Heart left ventricle (tissue), 16 donors: ENCODE results near the gene IL1RAP. TPM values are rescaled to one million over a fixed set of nuclear protein-coding genes. Genes with fewer than 3 reads are reported as not detected.
"Not testable (repeated sequence)": the region's sequence is repeated elsewhere in the genome, so short reads cannot be mapped to it uniquely, and the experiment has no call there.

Experiments
- ATAC-seq, 4 donors: fragments of 200-7000 bp; cut with Tn5 transposase; one replicate each; pipeline ENCODE4 v1.9.1; 2020 to 2022; ENCODE audit warnings: moderate library complexity in 4 of 4, mild to moderate bottlenecking in 3 of 4, moderate number of reproducible peaks in 1 of 4
- DNase-seq, 5 donors: peaks; one replicate each; pipeline ENCODE4 v3.0.0-alpha.2; 2020
- H3K27ac ChIP-seq, 12 donors: fragments of 200-600 bp; sonication (generic) in 4 of 12; one replicate each; pipeline versions ENCODE4 v1.5.0 to v1.8.0; 2016 to 2022; ENCODE audit warnings: mild to moderate bottlenecking in 2 of 12
- H3K27me3 ChIP-seq, 9 donors: fragments of 200-600 bp; sonication (generic) in 2 of 9; one replicate each; pipeline versions ENCODE4 v1.5.1 to v1.8.0; 2016 to 2022; ENCODE audit warnings: mild to moderate bottlenecking in 3 of 9
- H3K36me3 ChIP-seq, 9 donors: fragments of 200-600 bp; sonication (generic) in 2 of 9; one replicate each; pipeline versions ENCODE4 v1.5.0 to v1.8.0; 2018 to 2022; ENCODE audit warnings: mild to moderate bottlenecking in 2 of 9
- H3K4me1 ChIP-seq, 12 donors: fragments of 200-600 bp; sonication (generic) in 4 of 12; one replicate each; pipeline versions ENCODE4 v1.5.0 to v1.8.0; 2016 to 2022; ENCODE audit warnings: mild to moderate bottlenecking in 3 of 12
- H3K4me3 ChIP-seq, 12 donors: fragments of 200-600 bp; sonication (generic) in 4 of 12; one replicate each; pipeline versions ENCODE4 v1.5.0 to v1.8.0; 2017 to 2022; ENCODE audit warnings: mild to moderate bottlenecking in 9 of 12, moderate library complexity in 4 of 12
- H3K9me3 ChIP-seq, 12 donors: fragments of 200-600 bp; sonication (generic) in 4 of 12; one replicate each; pipeline versions ENCODE4 v1.5.0 to v1.8.0; 2016 to 2022; ENCODE audit warnings: mild to moderate bottlenecking in 1 of 12
- CTCF ChIP-seq, 12 donors: fragments of 200-600 bp; sonication (generic) in 4 of 12; IDR thresholded peaks; one replicate each; pipeline versions ENCODE4 v1.5.0 to v1.8.0; 2018 to 2022; ENCODE audit warnings: antibody characterized with exemption in 12 of 12, mild to moderate bottlenecking in 5 of 12
- POLR2A ChIP-seq, 2 donors: fragments of 450-650 bp; IDR thresholded peaks; one replicate each; pipeline ENCODE4 v1.6.1; 2017; ENCODE audit warnings: antibody characterized with exemption in 2 of 2, mild to moderate bottlenecking in 2 of 2, moderate library complexity in 2 of 2
- WGBS, 4 donors: extraction: QIAGEN DNeasy Blood & Tissue Kit in 2 of 4; methylation state at CpG; one replicate each; pipeline versions ENCODE4 v1.1.5 to v1.1.7; 2013 to 2018; 5-methylcytosine and 5-hydroxymethylcytosine counted together
- intact Hi-C, 10 donors: fragments of 100-400 bp; cut with DNase I; formaldehyde crosslinking; loops; one replicate each; pipeline versions ENCODE4 v1.11.1 to v1.14.2; 2022
- long read RNA-seq, 3 donors: library from polyadenylated mRNA; unstranded; transcript quantifications; one replicate each; pipeline ENCODE4 v2.0.0, GENCODE V29; 2020 to 2021
- polyA plus RNA-seq, 2 donors: library from polyadenylated mRNA; stranded (reverse); fragments of 200-250 nt; gene quantifications; one replicate each; pipeline ENCODE4 v1.2.3, GENCODE V29; 2013
- total RNA-seq, 9 donors: library from RNA; depleted of rRNA in 2 of 9; stranded (reverse); fragments of >200 nt in 2 of 9; fragmentation: NEBNext Ultra II Directional in 3 of 9; extraction: Animal tissue kit (Norgen Biotek cat#: 25700) in 3 of 9; gene quantifications; one replicate each; pipeline versions ENCODE4 v1.1.0 to v1.2.4, GENCODE V29; 2016 to 2023
- donor health status: ischemic (EF 13 %, LVEDD 7.1; RV severe dilation, severe dysfunction).
- donor health status: healthy with polysubstance abuse.
- donor health status: DM: no; HTN: yes; CAD: no.
- donor health status: DM: no; HTN: no; CAD: no.
- donor health status: ischemic (EF 25% LVEDD 6.9; RV normal size, moderate dysfunction).
- donor health status: ischemic (EF 25% LVEDD 5.7; RV mildly dilated, moderate dysfunction).
- donor health status: healthy.
- donor health status: DM: yes; HTN: yes; CAD: no.
- donor health status: ischemic (EF 35%, LVEDD 5.7; RV mildly dilated, moderate dysfunction).
- donor health status: nonischemic (EF 11% LVEDD 7.7; RV severe dilation, severe dysfunction).
- donor health status: DM: yes; HTN: yes; CAD: no.
- donor health status: PGD.
- donor health status: ischemic (EF 29% LVEDD 5.4; RV normal size, mild dysfunction).
- donor health status: nonischemic (EF 23%, LVEDD 6.1; RV moderate dilation, normal function).

IL1RAP gene, protein sequence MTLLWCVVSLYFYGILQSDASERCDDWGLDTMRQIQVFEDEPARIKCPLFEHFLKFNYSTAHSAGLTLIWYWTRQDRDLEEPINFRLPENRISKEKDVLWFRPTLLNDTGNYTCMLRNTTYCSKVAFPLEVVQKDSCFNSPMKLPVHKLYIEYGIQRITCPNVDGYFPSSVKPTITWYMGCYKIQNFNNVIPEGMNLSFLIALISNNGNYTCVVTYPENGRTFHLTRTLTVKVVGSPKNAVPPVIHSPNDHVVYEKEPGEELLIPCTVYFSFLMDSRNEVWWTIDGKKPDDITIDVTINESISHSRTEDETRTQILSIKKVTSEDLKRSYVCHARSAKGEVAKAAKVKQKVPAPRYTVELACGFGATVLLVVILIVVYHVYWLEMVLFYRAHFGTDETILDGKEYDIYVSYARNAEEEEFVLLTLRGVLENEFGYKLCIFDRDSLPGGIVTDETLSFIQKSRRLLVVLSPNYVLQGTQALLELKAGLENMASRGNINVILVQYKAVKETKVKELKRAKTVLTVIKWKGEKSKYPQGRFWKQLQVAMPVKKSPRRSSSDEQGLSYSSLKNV
- total RNA-seq (10 to 100 TPM in 3 of 9 donors, 1 to 10 TPM in 6; 3.9 to 16.4 (median 8.2) TPM), polyA plus RNA-seq (10 to 100 TPM in 1 of 2 donors, 1 to 10 TPM in 1; 1.6 to 12.0 TPM)
- long read RNA-seq, donor 1, full-length matches to known transcripts, result 1 of 5 reads
- long read RNA-seq, donor 1, partial matches to known transcripts, result 3 of 5 reads
- long read RNA-seq, donor 1, other reads (novel, unspliced or antisense), result 1 of 5 reads
- long read RNA-seq, donor 2, full-length matches to known transcripts, result 12 of 16 reads
- long read RNA-seq, donor 2, partial matches to known transcripts, result 3 of 16 reads
- long read RNA-seq, donor 2, other reads (novel, unspliced or antisense), result 1 of 16 reads
- long read RNA-seq, donor 3, full-length matches to known transcripts, result 5 of 11 reads
- long read RNA-seq, donor 3, partial matches to known transcripts, result 5 of 11 reads
- long read RNA-seq, donor 3, other reads (novel, unspliced or antisense), result 1 of 11 reads

GRCh38 chr3:190513409-190514370 lies at the start of gene IL1RAP:
Gene IL1RAP, plus strand, starts transcription at chr3:190514085. Its CDS starts 50,205 bp downstream, at chr3:190564290.
- TF ChIP-seq POLR2A (IDR thresholded peaks at IDR 0.05) (peak in 1 of 2 donors; percentile 84), CTCF (IDR thresholded peaks at IDR 0.05) (peak; percentile 53 to 91 (median 84))
- H3K4me3 ChIP-seq, result peak within 1 kb of the TSS; percentile 65 to 96 (median 80)
- 1 to 3% (median 1%) methylated on average over 22 to 76 of the region's 76 CpGs for WGBS, 4 donors
- H3K36me3 ChIP-seq, result no peaks in the 10 kb centered on the region
- intact Hi-C loops, result loop anchor here in 5 of 10 donors (10.0 kb wide), 1 partner anchor 181 kb away; no protein-coding TSS in a partner anchor
- H3K27ac ChIP-seq, result peak within 1 kb of the TSS in 11 of 12 donors; percentile 43 to 95 (median 78)
- no peaks in the 10 kb centered on the region for H3K9me3 ChIP-seq
- H3K27me3 ChIP-seq, result no peaks in the 10 kb centered on the region
- H3K4me1 ChIP-seq, result peaks cover 0 to 35% (median 8%) of the 10 kb centered on the region in 12 donors
- ATAC-seq (peak; percentile 95 to 99 (median 98)), DNase-seq (peak; percentile 92 to 96 (median 94))

GRCh38 chr3:190467922-190468321 lies 46.0 kb upstream of the IL1RAP start:
- peaks cover 0 to 4% (median 0%) of the 10 kb centered on the region in 9 donors for H3K27me3 ChIP-seq
- TF ChIP-seq POLR2A (IDR thresholded peaks at IDR 0.05), result no peak
- TF ChIP-seq CTCF (IDR thresholded peaks at IDR 0.05), result no peak

GRCh38 chr3:190473261-190473660 lies 40.6 kb upstream of the IL1RAP start:
- peaks cover 0 to 17% (median 1%) of the 10 kb centered on the region in 12 donors for H3K9me3 ChIP-seq
- DNase-seq, H3K4me1 ChIP-seq, H3K27ac ChIP-seq, intact Hi-C loops, ATAC-seq, H3K27me3 ChIP-seq, H3K4me3 ChIP-seq, H3K36me3 ChIP-seq: not testable (repeated sequence)
- WGBS, 4 donors, result 89 to 97% (median 96%) methylated on average over 14 to 25 of the region's 25 CpGs

More at GRCh38 chr3:190467922-190468321, 46.0 kb upstream of the IL1RAP start:
- intact Hi-C loops, result no loop called here
- Histone ChIP-seq H3K27ac (no peak overlapping the region), H3K36me3 (no peaks in the 10 kb centered on the region), H3K4me3 (no peak overlapping the region), H3K9me3 (peaks cover 0 to 17% (median 1%) of the 10 kb centered on the region in 12 donors), H3K4me1 (no peaks in the 10 kb centered on the region)
- ATAC-seq (no peak), DNase-seq (no peak)

- intact Hi-C loops, result no loop called here
- DNase-seq, result no peak
- H3K4me1 ChIP-seq, result peaks cover 0 to 11% (median 1%) of the 10 kb centered on the region in 12 donors
- H3K4me3 ChIP-seq, result no peak overlapping the region
- no peaks in the 10 kb centered on the region for H3K36me3 ChIP-seq
- no peak for ATAC-seq
- WGBS, 4 donors, result 76 to 89% (median 81%) methylated on average over 2 of the region's 2 CpGs
- H3K9me3 ChIP-seq, result no peaks in the 10 kb centered on the region
- H3K27ac ChIP-seq, result no peak overlapping the region
- TF ChIP-seq POLR2A (IDR thresholded peaks at IDR 0.05) (no peak), CTCF (IDR thresholded peaks at IDR 0.05) (no peak)
- no peaks in the 10 kb centered on the region for H3K27me3 ChIP-seq
These were observed 32.1 kb upstream of the IL1RAP start for GRCh38 chr3:190481779-190482178.
